Left renal cortex interstitium (tissue), 4 donors: ENCODE results near the gene TMEM222. TPM values are rescaled to one million over a fixed set of nuclear protein-coding genes. Genes with fewer than 3 reads are reported as not detected.

Experiments used
- DNase-seq, 4 donors: peaks; one replicate each; pipeline ENCODE4 v3.0.0-alpha.2; 2013; ENCODE audit warnings: low read depth in 4 of 4, low spot score in 2 of 4, missing footprints in 1 of 4
- polyA plus RNA-seq, 4 donors: library from polyadenylated mRNA; unstranded; fragments of 120-200 nt; gene quantifications; one replicate each; pipeline ENCODE4 v1.2.1, GENCODE V29; 2013; ENCODE audit not compliant: insufficient read length in 4 of 4

TMEM222 gene
- polyA plus RNA-seq, 4 donors: 38.1 to 48.5 (median 41.4) TPM

DNA sequence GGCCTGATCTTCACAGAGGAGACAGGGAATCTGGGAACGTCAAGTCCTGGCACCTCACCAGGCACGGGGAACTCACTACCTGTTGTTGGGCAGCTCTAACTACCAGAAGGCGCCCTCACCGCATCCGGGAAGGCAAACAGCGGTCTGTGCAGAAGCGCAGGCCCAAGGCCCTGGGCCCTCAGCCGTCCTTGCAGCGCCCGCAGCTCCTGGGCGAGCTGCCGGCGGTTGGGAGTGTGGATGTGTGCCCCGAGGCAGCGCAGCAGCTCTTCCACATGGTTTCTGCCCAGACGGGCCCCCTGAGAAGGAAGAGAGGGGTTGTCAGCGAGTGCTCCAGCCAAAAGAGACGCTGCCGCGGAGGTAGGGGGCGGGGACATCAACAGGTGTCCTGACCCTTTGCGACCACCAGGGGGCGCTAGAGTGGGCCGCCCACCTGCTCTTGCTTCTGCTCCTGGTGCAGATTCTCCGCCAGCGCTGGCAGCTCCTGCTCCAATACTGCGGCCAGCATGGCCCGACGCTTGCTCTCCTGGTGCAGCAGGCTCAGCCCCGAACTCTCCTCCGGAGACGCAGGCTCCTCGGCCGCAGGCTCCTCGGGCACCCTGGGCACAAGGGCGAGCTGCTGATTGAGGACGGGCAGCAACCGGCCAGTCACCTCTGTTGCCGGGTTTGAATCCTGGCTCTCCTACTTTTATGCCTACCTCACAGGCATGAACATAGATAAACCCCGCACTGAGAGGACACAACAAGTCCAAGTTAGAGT, 35.5 kb downstream of the TMEM222 start:
- DNase-seq: no peak

GRCh38 chr1:27358038-27358927, 36.3 kb downstream of the TMEM222 start:
- no peak for DNase-seq

GRCh38 chr1:27358928-27359313, 37.0 kb downstream of the TMEM222 start:
- DNase-seq: no peak

- DNase-seq: no peak
Observed at GRCh38 chr1:27359822-27360158, 37.8 kb downstream of the TMEM222 start.

- DNase-seq: no peak
Observed at GRCh38 chr1:27360159-27361043, 38.4 kb downstream of the TMEM222 start.

GRCh38 chr1:27361044-27361402, 39.1 kb downstream of the TMEM222 start:
- no peak for DNase-seq

DNA sequence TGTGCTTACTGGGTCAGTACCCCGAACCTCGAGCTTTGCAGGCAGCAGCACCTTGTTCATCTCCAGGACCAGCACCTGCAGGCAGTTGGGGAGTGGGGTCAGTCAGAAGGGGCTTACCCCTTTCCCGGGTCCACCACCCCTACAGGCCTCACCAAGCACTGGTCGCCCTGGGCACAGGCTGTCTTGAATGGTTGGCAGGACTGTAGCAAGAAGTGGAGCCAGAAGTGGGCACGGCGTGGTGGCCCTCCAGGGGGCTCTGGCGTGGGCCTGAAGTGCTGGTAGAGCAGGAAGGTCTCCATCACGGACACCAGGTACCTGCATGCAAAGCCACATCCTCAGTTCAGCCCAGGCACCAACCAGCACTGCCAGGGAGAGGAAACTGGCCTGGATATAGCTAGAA, 39.6 kb downstream of the TMEM222 start:
- DNase-seq: no peak

DNA sequence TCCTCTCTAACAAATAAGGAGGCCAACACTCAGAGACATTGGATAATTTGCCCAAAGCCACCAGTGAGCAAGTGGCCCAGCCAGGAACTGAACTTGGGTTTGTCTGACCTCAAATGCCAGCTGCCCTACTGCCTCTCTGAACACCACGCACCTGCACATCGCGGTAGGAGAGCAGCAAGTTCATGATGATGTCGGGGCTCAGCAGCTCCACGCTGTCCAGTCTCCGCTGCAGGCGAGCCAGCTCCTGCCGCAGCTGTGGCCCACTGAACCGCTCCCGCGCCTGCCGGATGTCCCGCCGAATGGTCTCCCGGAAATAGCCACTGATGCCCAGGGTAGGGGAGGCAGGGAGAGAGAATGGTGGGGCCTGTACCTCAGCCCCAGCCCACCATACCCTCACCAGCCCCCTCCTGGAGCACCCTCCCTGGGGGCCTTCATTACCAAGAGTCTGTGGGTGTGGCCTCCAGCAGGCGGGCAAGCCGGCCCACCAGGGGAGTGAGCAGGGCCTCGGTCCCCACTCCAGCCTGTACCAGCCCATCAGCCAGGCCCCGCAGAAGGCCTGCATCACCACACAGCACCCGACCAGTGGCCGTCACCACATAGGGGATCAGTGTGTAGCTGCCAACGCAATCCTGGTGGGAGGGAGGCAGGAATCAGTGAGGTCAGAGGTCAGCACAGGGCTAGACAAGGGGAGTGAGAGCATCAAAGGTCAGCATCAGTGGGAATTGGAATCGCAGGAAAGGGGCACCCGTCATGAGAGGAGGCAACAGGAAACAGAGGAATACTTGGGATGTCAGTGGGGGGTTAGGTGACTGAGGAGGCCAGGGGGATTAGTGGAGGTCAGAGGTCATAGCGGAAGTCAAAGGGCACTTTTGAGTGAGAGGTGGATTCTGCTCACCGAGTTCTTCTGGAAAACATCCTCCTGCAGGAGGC, 42.1 kb downstream of the TMEM222 start:
- no peak for DNase-seq

DNA sequence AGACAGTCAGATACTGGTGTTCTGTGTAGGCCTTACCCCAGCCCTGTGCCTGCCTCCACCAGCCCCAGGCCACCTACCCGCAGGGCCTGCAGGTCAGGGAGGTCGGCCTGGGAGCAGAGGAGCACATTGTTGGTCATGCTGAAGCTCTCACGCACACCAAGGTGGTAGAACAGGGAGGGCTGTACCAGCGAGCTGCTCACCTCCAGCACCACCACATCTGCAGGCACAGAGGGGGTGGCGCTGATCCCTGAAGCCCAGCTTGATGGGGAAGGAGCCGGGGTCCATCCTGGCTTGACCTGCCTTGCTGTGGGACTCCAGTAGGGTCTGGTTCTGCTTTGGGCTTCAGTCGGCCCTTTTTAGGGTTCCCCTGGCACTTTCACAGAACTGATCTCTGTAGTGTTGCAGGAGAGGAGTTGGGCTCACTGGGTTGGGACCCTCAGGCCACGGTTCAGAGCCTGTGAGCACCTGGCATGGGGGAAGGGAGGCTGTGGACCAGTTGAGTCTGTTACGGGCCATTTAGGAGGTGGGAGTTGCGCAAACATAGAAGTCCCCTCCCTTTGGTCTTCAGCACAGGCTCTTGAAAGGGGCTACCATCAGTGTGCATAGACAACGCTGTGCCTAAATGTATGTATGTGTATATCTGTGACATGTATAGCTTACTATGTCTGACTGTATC, 42.9 kb downstream of the TMEM222 start:
- no peak for DNase-seq

GRCh38 chr1:27365372-27366112, 43.6 kb downstream of the TMEM222 start:
- peak in 2 of 4 donors; percentile 80 to 81 for DNase-seq

GRCh38 chr1:27366113-27366410, 44.1 kb downstream of the TMEM222 start:
- DNase-seq: peak in 1 of 4 donors; percentile 68

- DNase-seq: peak in 1 of 4 donors; percentile 39
Observed at GRCh38 chr1:27366411-27367159, 44.6 kb downstream of the TMEM222 start, which contains the start of gene MAP3K6. Gene MAP3K6 (minus strand): TSS chr1:27366961. CDS start chr1:27366597, 364 bp downstream.

DNA sequence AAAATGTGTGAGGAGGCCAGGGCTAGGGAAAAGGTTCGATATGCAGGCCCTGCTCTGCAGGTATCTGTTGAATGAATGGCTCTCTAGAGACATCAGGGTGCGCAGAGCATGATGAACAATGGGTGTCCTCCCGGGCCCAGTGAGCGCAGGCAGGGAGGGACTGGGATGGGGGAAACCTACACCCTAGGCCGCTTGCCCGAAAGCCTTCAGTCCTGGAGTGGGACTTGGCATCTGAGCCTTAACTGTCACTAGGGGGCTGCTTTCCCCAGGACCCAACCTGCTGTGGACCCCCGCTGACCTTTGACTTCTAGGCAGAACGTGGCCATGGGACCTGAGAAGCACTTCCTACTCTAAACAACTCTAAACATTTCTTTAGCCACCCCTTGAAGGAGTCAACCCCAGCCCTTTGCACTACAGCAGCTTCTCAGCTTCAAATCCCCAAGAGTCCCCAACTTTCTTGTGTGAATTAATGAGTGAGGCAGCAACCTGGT, 45.2 kb downstream of the TMEM222 start:
- DNase-seq: no peak

- no peak for DNase-seq
Observed at GRCh38 chr1:27368869-27369582, 47.1 kb downstream of the TMEM222 start.

DNA sequence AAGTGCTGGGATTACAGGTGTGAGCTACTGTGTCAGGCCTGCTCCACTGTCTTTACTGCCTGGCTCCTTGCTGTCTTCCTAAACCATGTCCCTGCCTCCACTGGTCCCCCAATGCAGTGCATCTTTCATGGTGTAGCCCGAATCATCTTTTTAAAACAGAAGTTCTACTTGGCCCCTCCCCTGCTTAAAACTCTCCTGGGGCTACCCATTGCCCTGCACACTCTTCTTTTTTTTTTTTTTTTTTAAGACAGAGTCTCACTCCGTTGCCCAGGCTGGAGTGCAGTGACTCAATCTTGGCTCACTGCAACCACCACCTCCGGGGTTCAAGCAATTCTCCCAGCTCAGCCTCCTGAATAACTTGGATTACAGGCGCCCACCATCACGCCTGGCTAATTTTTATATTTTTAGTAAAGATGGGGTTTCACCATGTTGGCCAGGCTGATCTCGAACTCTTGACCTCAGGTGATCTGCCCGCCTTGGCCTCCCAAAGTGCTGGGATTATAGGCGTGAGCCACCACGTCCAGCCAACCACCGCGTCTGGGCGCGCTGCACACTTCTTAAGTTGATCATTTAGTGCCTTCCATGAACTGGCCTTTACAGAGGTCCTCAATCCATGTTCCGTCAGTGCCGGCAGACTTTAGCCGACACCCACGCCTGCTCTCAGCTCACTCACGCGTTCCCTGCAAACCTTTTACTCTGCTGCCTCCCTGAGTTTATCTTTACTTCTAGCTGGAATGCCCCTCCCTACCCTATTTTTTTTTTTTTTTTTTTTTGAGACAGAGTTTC, 50.3 kb downstream of the TMEM222 start:
- no peak for DNase-seq
